LoVo (cell line): ENCODE measurements around the gene VAV3.

ENCODE experiments used
- DNase-seq: peaks from one replicate; pipeline ENCODE4 v3.0.0-alpha.2; 2016; ENCODE audit warnings: low spot score

Gene VAV3

DNA sequence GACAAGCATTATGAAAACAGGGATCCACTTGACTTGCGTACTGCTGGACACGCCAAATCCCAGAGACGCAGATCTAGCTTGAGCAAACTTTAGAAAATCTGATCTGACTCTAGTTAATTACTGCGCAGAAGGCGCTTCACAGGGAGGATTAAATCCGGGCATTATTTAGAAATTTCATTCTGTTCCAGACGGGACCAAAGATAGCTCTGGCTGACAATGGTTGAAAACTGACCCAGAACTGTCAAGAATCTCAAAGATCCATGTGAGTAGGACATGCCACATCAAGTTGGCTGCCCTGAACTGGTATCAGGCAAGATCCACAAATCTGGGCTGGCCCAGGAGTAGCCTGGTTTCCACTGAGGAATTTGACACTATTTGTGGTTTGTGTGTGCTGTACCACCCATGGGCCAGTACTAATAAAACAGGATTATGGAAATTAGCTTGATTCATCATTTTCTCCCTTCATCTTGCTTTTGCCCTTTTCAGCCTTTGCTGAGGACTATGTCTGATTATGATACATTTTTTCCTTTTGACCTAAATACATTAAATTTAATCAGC, 171.0 kb downstream of the VAV3 start:
- DNase-seq, result no peak

DNA sequence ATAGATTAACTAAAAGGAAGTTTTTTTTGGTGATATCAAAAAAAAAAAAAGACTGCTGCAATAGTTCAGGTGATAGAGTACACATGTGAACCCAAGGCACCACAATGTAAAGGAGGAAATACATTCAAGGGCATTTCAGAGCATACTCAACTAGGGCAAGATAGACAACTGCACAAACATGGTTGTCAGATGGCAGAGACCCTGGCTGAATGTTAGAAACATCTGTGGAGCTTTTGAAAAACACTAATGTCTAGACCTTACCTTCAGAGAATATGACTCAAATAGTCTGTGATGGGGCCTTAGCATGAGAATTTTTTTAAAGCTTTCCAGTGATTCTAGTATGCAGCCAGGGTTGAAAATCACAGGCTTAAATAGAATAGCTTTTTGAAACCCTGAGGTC, 173.6 kb downstream of the VAV3 start:
- DNase-seq, result no peak

DNA sequence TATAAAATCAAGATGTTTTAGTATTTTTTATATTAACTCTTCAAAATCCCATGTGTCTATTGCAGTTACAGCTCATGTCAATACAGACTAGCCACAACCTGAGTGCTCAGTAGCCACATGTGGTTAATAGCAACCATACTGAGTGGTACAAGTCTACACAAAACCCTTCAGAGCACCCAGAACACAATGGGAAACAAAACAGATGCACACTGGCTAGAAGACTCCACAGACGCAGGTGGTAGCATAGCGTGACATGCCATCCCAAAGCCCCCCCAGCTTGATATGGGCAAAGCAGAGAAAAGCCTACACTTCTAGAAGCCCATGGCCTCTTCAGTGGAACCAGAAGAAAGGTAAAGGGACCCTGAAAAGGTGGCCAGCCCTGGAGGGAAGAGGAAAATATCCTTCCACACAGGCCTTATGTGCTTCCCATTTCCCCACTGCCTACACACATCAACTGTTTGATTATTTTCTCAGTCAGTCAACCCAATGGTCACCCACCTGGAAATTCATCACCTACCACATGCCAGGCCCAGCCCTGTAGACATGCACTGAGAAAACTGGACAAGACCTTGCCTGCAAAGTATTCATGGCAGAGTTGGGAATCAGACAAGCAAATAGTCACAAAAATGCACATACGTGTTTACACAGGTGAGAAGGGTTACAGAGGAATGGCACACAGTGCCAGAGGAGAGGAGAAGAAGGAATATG, 175.0 kb downstream of the VAV3 start:
- DNase-seq, result no peak

DNA sequence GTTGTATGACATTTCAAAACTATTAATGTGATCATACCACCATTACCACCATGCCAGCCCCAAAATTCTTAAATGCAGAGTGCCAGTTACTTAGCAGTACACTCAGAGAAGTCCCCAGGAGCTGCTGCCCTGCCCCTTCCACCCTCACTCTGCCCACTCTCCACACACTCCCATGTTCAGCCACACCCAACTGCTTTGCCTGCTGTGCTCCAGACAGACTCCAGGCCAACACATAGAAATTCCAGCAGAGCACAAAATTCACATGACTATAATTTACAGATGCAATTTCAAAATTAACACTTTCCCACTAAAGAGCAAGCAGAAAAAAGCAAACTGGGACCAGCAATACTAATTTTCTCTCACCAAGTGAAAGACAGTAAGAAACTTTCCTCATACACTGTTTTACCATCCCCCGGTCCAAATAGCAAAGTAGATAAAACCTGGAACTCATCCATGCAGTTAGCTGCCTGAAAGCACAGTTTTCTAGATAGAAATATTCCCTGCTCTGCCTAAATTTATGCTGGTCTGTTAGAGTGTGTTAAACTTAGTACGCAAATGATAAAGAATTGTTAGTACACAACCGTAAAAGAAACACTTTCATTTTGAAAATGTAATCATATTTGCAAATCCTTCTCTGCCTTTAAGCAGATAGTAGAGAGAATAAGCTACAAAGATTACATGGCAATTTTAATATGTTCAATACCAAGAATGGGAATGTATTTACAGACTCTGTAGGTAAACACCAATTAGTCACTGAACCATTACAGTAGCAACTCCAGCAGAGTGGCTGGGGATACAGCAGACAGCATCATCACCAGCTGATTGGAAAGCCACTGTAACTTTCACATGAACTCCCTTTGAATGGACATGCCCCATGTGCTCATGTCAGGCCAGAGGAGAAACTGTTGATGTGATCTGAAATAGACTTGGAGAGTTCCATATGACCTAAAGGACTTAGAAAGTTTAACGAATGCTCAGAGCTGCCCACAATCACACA, 176.5 kb downstream of the VAV3 start:
- DNase-seq, result no peak

DNA sequence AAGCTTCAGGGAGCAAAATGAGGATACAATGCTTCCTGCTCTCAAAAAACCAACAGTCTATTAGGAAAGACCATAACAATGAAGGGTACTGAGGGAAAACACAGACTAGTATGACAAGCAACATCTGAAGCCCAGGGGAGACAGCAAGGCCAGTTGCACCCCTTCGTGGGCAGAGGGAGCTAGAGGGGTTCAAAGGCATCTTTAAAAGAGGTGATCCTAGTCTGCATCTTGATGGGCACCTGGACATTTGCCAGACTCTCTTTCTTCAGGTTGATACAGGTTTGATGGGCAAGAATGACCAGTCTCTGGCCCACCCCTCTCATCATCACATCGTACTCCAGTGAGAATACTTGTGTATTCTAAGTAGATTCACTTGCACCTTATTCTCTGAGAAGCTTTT, 177.7 kb downstream of the VAV3 start:
- DNase-seq, result no peak

DNA sequence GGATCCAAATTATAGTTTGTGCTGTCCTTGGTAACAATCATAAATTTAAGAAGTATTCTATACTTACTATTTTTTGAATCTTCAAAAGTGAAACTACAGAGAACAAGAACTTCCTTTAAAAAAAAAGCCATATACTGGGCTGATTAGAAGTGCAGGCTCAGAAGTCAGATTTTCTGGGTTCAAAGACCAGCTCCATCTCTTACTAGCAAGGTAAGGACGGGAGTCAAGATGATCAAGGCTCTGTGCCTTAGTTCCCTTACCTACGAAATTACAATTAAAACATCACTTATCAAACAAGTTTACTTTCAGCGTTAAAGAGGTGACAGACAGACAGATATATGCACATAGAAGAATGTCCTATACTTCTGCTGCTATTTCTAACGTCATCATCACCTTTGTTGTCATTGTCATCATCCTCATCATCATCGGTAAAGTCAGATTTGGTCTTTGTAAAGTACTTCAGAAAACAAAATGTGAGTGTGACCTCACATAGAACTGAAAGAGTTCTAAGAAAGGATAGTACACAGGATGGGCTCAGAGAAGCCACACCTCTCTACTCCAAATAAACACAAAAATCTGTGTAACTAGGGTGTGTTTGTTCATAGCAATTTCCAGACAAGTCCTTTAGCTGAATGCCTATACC, 178.7 kb downstream of the VAV3 start:
- no peak for DNase-seq

DNA sequence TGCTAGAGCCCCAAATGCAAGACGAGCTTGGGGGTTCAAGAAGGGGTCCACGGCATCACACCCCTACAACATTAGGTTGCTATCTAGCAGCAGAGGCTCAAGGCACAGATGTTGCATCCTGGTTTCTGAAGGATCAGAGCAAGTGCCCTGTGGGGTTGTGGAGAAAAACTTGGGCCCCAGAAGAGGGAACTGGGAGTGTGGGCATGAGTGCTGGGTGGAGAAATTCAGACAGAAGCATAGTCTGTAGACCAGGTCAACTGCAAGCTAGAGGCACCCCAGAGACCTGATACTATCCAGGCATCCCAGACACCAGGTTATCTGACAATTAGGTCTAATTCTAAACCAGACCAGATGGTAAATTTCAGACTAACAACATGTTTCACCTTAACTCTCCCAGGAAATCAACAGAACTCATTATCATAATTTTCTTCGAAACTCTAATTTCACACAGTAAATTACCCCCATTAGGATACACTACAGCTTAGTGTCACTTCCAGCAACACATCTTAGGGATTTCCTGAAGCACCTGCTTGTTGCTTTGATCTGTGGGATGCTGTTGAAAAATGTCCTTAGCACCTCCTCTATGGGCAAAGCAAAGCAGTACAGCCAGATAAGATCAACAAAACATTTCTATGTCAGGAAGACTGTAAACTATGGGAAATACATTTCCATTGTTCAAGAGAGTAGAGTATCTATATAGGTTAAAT, 179.3 kb downstream of the VAV3 start:
- DNase-seq, result no peak

DNA sequence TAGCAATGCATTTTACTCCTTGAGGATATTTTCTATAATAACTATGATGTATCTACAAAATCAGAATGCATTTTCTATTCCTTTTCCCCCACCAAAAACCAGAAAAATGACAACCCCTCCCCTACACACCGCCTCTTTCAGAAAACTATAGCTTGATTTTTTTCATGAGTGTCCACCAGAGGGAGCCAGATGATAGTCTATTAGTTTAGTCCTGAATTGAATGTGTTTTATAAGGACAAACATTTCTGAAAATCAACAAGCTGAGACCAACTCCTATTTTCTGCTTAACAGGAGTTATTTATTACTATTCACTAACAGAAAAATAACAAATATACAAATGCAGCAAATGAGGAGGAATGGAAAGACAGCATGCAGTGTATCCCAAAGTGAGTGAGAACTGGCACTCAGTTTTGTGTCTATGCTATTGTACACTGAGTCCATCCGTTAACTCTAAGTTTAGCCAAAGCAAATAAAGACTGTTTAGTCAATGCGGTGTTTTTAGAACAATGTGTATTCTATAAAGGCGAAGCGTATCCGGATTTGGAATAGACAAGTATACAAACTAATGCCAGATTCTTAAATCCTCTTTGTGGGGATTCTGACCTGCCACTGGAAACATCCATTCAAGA, 182.6 kb downstream of the VAV3 start:
- DNase-seq, result peak; percentile 51

DNA sequence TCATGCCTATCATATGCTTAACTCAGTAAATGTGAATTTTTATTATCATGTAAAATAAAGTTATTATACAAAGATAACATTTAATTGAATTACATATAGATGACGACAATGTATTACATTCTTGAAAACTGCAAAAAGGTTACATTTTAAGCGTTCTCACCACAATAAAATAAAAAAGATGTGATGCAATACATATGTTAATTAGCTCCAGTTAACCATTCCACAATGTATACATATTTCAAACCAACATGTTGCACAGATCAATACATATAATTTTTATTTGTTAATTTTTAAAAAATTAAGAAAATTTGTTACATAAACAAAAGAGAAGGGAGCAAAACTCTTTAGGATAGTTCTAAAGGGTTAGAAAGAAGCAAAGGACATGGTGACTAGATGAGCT, 183.7 kb downstream of the VAV3 start:
- DNase-seq, result no peak

DNA sequence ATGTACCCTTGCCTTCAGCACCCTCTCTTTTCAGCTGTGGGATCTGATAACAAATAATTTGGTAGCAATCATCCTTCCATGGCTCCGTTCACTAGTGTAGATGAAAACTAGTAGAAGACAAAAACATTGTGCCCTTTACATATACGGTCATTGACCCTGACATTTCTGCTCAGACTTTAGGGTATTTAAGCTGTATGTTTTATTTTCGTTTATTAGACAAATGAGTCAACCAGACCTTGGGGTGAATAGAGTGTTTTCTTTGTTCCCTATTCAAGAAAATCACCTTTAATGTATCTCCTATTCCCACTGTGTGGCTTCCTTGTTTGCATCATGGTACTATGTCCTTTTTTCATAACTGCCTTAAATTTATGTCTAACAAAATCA, 187.3 kb downstream of the VAV3 start:
- DNase-seq, result no peak

DNA sequence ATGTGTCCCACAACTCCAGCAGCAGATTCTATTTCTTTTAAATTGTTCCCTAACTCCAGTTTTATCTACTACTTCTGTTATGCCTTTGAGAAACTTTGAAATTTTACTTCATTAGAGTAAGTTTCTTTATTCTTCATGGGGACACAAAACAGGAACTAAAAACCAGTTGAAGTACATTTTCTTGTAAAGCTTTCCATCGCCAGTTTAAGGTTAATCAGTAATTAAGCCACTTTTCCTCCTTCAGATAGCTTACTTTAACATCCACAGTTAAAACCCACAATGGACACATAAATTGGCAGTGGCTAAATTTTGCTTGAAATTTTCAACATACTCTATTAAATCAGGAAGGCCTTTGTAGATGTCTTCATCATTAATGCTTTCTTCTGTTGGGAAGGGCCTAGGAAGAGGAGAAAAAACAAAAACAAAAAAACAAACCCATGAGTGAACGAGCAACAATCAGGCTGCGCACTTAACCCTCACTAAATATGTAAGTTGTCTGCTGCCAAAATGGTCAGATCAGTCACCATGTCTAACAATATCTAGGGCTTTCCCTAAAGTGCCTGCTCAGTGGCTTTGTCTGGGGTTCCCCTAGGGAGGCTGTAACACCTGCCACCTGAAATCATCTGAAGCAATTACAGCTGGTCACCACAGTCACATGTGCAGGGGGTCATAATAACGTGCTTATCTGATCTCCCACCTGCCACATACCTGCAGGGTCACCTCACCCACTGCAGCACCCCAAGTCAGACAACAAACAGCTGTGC, 187.9 kb downstream of the VAV3 start:
- DNase-seq, result no peak

DNA sequence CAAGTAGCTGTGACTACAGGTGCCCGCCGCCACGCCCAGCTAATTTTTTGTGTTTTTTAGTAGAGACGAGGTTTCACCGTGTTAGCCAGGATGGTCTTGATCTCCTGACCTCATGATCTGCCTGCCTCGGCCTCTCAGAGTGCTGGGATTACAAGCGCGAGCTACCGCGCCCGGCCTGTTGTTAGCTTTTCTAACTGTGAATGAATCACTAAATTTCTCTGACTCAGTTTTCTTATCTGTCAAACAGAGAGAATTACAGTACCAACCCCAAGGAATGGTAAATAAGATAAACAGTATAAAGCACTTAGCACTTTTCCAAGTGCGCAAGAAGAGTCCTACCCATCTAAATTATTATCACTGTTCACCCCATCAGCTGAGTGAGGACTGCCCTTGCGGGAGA, 193.6 kb downstream of the VAV3 start:
- DNase-seq, result no peak

DNA sequence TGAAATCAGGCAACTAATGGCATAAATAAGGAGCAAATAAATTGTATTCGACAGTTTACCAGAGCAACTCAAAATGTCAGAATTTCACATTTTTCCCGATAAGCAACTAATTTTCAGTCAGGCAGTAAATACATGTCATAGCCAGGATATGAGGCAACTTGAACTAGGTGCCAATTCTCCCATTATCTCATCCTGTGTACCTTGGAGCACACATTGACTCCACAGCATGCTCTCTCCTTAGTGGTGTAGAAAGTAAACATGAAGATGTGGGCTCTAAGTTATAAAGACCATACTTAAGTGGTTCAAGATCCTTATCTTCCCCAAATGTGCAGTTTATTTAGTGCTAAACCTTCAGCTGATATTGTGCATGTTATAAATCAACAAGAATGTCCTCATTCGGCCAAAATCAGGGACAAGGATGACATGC, 197.8 kb downstream of the VAV3 start:
- DNase-seq, result no peak

DNA sequence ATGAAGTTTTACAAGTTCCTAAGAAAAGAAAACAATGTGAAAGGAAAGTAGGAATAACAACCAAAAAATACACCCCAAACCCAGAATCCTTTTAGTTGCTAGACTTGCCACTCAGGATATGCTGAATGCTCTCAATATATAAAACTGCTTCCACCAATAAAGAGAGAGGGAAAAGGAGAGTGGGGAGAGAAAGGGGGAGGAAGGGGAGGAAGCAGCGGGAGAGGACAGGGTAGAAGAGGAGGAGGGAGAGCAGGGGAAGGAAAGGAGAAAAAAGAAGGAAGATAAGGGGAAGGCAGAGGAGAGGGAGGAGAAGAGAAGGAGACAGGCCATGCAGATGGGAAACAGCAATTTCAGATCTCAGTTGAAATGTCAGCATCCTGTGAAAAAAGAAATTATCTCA, 198.4 kb downstream of the VAV3 start:
- no peak for DNase-seq

DNA sequence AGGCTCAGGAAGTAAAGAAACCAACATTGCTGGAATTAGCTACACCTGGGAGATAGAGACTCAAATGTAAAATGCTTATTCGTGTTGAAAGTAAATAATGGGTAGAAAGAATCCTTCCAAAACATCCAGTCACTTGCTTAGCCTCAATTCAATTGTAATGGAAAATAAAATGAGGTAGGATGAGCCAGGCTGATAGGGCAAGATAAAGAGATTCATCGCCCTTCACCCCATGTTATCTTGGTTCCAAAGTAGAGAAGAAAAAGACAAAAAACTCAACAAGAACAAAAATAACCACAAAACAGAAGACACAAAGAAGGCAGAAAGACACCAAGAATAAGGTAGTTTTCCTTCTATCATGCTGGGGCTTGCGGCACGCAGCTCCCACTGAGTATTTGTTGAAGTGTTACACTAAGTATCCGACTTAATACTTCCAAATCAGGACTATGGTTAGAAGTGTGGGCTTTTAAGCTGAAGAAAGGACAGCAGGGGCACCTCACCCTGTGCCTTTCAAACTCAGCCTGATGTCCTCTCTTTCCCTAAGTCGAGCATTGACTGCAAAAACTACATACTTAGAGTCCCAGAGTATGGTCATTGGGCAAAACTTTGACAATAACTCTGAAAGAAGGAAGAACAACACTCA, 202.1 kb downstream of the VAV3 start:
- no peak for DNase-seq

DNA sequence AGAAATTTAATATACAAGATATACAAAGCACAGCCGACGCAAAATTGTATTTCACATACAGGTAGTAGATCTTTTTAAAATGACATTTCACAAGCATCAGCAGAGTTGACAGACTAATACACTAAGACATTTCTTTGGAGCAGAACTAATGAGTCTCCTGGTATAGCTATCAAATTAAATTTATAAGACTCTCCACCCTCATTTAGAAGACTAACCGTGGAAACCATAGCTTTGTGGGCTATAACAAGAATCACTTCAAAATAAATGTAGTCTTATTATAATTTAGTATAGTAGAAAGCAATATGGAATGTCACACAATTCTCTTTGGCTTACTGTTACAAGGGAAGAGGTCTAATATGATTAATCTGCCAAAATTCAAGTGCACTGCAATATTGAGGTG, 204.9 kb downstream of the VAV3 start:
- DNase-seq, result no peak

DNA sequence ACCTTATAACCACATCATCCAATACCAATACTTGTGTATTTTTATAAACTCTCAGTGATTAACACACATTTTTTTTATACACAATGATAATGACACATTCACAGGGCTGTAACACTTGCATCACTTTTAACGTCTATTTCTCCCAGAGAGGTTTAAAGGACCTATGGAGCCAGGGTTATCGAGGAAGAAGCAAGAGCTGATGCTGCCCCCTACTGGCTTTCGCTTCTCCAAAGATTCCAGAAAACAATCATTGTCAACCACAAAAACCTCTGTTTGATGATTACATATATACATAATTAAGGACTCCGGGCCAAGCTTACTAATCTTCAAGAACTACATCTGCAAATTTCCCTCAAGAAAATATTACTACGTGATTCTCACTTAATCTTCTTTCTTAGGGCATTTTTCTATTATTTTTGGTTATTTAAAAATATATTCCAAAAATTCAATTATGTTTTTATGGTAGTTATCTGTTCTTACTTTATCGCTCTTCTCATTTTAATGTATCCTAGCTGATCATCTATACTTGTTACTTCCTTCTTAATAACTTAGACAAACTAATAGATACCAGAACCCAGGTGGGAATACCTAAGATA, 214.5 kb downstream of the VAV3 start:
- DNase-seq, result peak; percentile 69

DNA sequence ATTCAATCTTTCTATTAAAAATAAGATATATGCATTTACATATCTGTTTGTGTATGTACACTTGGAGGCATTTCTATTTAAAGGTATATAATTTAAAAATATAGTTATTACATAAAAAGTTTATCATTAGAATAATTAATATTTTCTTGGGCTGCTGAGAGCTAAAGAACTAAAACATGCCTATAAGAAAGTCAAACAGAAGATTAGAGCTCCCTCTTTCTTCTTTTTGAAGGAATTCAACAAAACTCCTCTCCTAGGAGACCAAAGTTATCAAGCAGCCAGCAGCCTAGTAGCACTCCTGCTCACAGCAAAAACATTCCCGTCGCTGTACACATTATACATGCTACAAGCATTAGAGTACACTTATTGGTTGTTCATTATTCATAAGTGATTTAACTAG, 216.4 kb downstream of the VAV3 start:
- DNase-seq, result peak; percentile 12

DNA sequence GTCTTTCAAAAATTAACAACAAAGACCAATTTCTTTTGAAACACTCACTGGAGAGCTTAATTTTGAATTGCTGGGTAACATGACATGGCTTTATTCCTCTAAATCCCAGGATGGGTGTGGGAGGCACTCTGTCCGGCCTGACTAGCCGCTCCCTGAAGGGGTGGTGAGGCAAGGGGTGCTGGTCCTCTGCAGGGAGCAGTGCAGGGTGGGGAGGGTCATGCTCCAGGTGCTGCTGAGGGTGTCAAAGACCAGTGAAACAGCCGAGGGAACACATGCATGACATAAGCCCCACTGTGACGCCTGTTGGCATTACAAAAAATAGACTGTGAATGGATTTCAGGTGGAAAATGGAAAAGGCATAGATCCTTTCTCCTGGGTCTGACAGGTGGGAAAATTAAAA, 223.7 kb downstream of the VAV3 start:
- no peak for DNase-seq

DNA sequence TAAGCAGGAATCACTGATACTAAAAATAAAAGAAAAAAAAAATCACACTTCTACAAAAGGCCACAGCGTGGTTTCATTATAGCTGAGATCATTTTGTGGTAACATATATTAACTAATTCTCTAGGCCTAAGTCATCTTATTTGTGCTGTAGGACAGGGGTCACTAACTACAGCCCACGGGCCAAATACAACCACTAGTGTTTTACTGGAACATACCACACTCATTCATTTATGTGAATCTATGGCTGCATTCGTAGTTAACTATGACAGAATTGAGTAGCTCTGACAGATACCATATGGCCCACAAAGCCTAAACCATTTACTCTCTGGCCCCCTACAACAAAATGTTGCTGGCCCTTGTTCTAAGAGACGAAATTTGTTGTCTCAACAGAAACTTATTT, 224.4 kb downstream of the VAV3 start:
- DNase-seq, result no peak
